GM03348 (cell line): ENCODE measurements around the gene SORCS2.

Experiments used
- DNase-seq: peaks from one replicate; pipeline ENCODE4 v3.0.0; 2012; ENCODE audit warnings: low spot score

Gene SORCS2

GRCh38 chr4:7326693-7327340 is 134.5 kb downstream of the SORCS2 start:
- DNase-seq: no peak

- no peak for DNase-seq
These were observed 135.1 kb downstream of the SORCS2 start for GRCh38 chr4:7327341-7327885.

GRCh38 chr4:7328162-7328912 is 136.0 kb downstream of the SORCS2 start:
- DNase-seq: no peak

GRCh38 chr4:7328913-7329638 is 136.7 kb downstream of the SORCS2 start:
- peak; percentile 93 for DNase-seq

GRCh38 chr4:7330031-7330596 is 137.8 kb downstream of the SORCS2 start:
- no peak for DNase-seq

GRCh38 chr4:7330811-7331681 is 138.7 kb downstream of the SORCS2 start:
- DNase-seq: no peak

GRCh38 chr4:7331682-7332000 is 139.3 kb downstream of the SORCS2 start:
- DNase-seq: no peak

GRCh38 chr4:7332216-7333023 is 140.1 kb downstream of the SORCS2 start:
- peak; percentile 89 for DNase-seq

- DNase-seq: no peak
These were observed 140.9 kb downstream of the SORCS2 start for GRCh38 chr4:7333024-7333780.

- peak; percentile 45 for DNase-seq
These were observed 141.6 kb downstream of the SORCS2 start for GRCh38 chr4:7333801-7334421.

GRCh38 chr4:7334521-7335275 is 142.4 kb downstream of the SORCS2 start:
- no peak for DNase-seq

GRCh38 chr4:7335344-7336066 is 143.2 kb downstream of the SORCS2 start:
- peak; percentile 83 for DNase-seq

GRCh38 chr4:7336067-7336569 is 143.8 kb downstream of the SORCS2 start:
- no peak for DNase-seq

GRCh38 chr4:7336732-7337131 is 144.4 kb downstream of the SORCS2 start:
- no peak for DNase-seq

GRCh38 chr4:7337196-7338058 is 145.1 kb downstream of the SORCS2 start:
- DNase-seq: no peak

GRCh38 chr4:7338059-7338452 is 145.7 kb downstream of the SORCS2 start:
- DNase-seq: no peak
